Spleen (tissue), 3 donors: ENCODE data around the gene MYL4.

Experiments
- POLR2A ChIP-seq, 3 donors: fragments of 450-650 bp; IDR thresholded peaks; one replicate each; pipeline ENCODE4 v1.5.1; 2017; ENCODE audit warnings: antibody characterized with exemption in 3 of 3, mild to moderate bottlenecking in 1 of 3
- POLR2AphosphoS5 ChIP-seq, 3 donors: sonication (generic); formaldehyde crosslinking; IDR thresholded peaks; one replicate each; pipeline ENCODE4 v1.5.1; 2017; ENCODE audit warnings: antibody characterized with exemption in 3 of 3

DNA sequence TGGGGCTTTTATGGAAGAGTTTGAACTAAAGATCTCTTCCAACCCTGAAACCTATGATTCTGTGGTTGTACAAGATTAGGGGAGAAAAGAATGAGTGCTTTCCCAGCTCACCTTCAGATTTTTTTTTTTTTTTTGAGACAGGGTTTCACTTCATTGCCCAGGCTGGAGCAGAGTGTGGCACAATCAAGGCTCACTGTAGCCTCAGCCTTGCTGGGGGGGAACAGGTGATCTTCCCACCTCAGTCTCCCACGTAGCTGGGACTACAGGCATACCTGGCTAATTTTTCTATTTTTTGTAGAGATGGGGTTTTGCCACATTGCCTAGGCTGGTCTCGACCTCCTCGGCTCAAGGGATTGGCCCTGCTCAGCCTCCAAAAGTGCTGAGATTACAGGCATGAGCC, 22.7 kb downstream of the MYL4 start:
- no peak for TF ChIP-seq POLR2A (IDR thresholded peaks at IDR 0.05)
- no peak for TF ChIP-seq POLR2AphosphoS5 (IDR thresholded peaks at IDR 0.05)
